Tibial nerve (tissue), 4 donors: ENCODE results near the gene DNAJC5. TPM values are rescaled to one million over a fixed set of nuclear protein-coding genes. Genes with fewer than 3 reads are reported as not detected.
A peak's percentile ranks its signal among the peaks of the same experiment; 100 is the strongest.

Source experiments
- DNase-seq, 2 donors: peaks; one replicate each; pipeline ENCODE4 v3.0.0-alpha.2; 2019; ENCODE audit warnings: low spot score in 2 of 2
- H3K27ac ChIP-seq, 4 donors: fragments of 200-600 bp; sonication (generic) in 3 of 4; one replicate each; pipeline ENCODE4 v1.5.1; 2017 to 2019; ENCODE audit warnings: mild to moderate bottlenecking in 1 of 4
- H3K27me3 ChIP-seq, 2 donors: fragments of 200-600 bp; sonication (generic) in 1 of 2; one replicate each; pipeline versions ENCODE4 v1.5.1 to v1.6.0; 2017 to 2019
- H3K36me3 ChIP-seq, 3 donors: fragments of 200-600 bp; sonication (generic); one replicate each; pipeline ENCODE4 v1.5.1; 2018 to 2019
- H3K4me1 ChIP-seq, 4 donors: fragments of 200-600 bp; sonication (generic) in 3 of 4; one replicate each; pipeline ENCODE4 v1.5.1; 2017 to 2019
- H3K4me3 ChIP-seq, 4 donors: fragments of 200-600 bp; sonication (generic) in 3 of 4; one replicate each; pipeline ENCODE4 v1.5.1; 2017 to 2019; ENCODE audit warnings: mild to moderate bottlenecking in 1 of 4, moderate library complexity in 1 of 4
- H3K9me3 ChIP-seq, 4 donors: fragments of 200-600 bp; sonication (generic) in 3 of 4; one replicate each; pipeline ENCODE4 v1.5.1; 2017 to 2019
- EP300 ChIP-seq, 2 donors: sonication (generic); formaldehyde crosslinking; IDR thresholded peaks; one replicate each; pipeline ENCODE4 v1.6.1; 2017; ENCODE audit warnings: antibody characterized with exemption in 2 of 2, mild to moderate bottlenecking in 1 of 2
- POLR2A ChIP-seq, 2 donors: fragments of 450-650 bp; IDR thresholded peaks; one replicate each; pipeline ENCODE4 v1.6.1; 2017; ENCODE audit warnings: antibody characterized with exemption in 2 of 2, mild to moderate bottlenecking in 2 of 2, moderate library complexity in 2 of 2
- WGBS, 2 donors: methylation state at CpG; one replicate each; pipeline ENCODE4 v1.1.5; 2018; 5-methylcytosine and 5-hydroxymethylcytosine counted together
- total RNA-seq, 4 donors: library from RNA; depleted of rRNA; stranded (reverse); fragments of >200 nt; gene quantifications; one replicate each; pipeline ENCODE4 v1.1.0, GENCODE V29; 2016
- TF ChIP-seq, protein P1 (sequence below), 5 experiments: fragments of 200-600 bp in 3 of 5; fragments of 450-650 bp in 2 of 5; sonication (generic) in 3 of 5; IDR thresholded peaks; one replicate each; pipeline ENCODE4 v1.5.1; 2016 to 2019; ENCODE audit warnings: antibody characterized with exemption in 5 of 5, mild to moderate bottlenecking in 3 of 5, moderate library complexity in 2 of 5

The DNAJC5 gene
- total RNA-seq, 4 donors from 2014 or later = 30.6 to 40.2 (median 32.1) TPM

- no peak for DNase-seq
- no peaks in the 10 kb centered on the region for H3K9me3 ChIP-seq
- H3K4me1 ChIP-seq = peaks cover 0 to 48% (median 32%) of the 10 kb centered on the region in 4 donors
- peak overlapping the region; percentile 26 to 88 (median 59) for H3K4me3 ChIP-seq
- peaks cover 0 to 20% of the 10 kb centered on the region in 2 donors for H3K27me3 ChIP-seq
- 0% methylated on average over 2 to 12 of the region's 47 CpGs for WGBS, 2 donors
- H3K27ac ChIP-seq = peak overlapping the region in 3 of 4 donors; percentile 55 to 82 (median 75)
- TF ChIP-seq, protein P1, sequence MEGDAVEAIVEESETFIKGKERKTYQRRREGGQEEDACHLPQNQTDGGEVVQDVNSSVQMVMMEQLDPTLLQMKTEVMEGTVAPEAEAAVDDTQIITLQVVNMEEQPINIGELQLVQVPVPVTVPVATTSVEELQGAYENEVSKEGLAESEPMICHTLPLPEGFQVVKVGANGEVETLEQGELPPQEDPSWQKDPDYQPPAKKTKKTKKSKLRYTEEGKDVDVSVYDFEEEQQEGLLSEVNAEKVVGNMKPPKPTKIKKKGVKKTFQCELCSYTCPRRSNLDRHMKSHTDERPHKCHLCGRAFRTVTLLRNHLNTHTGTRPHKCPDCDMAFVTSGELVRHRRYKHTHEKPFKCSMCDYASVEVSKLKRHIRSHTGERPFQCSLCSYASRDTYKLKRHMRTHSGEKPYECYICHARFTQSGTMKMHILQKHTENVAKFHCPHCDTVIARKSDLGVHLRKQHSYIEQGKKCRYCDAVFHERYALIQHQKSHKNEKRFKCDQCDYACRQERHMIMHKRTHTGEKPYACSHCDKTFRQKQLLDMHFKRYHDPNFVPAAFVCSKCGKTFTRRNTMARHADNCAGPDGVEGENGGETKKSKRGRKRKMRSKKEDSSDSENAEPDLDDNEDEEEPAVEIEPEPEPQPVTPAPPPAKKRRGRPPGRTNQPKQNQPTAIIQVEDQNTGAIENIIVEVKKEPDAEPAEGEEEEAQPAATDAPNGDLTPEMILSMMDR (IDR thresholded peaks at IDR 0.05) = no peak
- TF ChIP-seq POLR2A (IDR thresholded peaks at IDR 0.05) (no peak), EP300 (IDR thresholded peaks at IDR 0.05) (no peak)
- peaks cover 0 to 10% (median 0%) of the 10 kb centered on the region in 3 donors for H3K36me3 ChIP-seq
Observed at GRCh38 chr20:63979229-63979556, 84.3 kb downstream of the DNAJC5 start.

DNA sequence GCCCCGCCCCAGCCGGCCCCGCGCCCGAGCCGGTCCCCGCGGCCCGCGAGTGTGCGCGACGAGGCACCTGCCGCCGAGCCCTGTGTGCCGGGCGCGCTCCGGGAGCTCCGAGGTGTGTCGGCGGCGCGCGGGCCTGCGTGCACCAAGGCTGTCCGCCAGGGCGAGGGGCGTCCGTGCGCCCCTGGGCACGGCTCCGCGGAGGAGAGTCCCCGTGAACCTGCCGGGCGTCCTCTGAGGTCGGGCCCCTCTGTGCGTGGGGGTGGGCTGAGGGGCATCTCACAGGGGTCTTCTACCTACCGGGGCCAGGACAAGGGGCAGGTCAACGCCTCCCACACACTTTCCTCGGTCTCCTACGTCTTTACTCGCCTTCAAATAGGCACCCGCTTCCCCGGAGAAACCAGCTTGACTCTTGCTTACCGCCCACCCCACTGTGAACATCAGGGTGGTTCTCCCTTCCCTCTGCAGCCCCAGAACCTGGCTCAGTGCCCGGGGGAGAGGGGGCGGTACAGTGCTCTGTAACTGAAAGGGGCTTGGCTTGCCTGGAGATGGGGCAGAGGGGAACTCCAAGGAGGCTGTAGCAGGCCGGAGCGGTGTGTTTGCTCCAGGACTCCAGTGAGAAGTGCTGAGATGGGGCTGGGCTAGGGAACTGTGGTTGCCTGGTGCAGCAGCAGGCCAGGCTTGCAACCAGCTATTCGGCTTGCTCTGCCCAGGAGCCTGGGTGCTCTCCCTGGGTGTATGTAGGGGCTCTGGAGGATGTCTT, 84.8 kb downstream of the DNAJC5 start, which contains the start of gene SAMD10:
Gene SAMD10 (minus strand): TSS at position 86 of the 760 bp plus-strand sequence. CDS start 175 bp downstream, outside the sequence.
- H3K9me3 ChIP-seq = no peaks in the 10 kb centered on the region
- WGBS, 2 donors = 1 to 4% methylated on average over 11 to 15 of the region's 52 CpGs
- peaks cover 0 to 43% (median 31%) of the 10 kb centered on the region in 4 donors for H3K4me1 ChIP-seq

DNA sequence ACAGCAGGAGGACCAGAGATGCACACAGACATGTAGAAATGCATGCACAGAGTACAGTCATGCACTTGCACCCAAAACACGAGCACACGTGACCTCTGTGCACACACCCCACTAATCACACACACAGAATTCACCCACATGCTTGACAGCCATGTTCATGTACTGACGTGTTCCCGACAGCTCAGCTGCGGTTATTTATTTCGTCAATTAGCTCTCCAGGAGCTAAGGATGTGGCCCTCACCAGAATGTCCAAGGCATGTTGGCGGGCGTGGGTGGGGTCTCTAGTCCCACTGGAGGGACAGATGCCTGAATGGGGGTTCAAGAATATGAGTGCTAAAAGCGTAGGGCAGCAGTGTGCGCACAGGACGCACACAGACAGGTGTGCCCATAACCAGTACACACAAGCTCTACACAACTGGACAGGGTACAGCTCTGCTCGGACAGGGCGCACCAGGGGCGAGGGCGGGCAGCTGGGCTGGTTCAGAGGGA, 85.4 kb downstream of the DNAJC5 start:
- Histone ChIP-seq H3K27me3 (peaks cover 0 to 20% of the 10 kb centered on the region in 2 donors), H3K27ac (peak overlapping the region in 3 of 4 donors; percentile 86 to 92 (median 87)), H3K36me3 (peaks cover 4 to 22% (median 7%) of the 10 kb centered on the region in 3 donors), H3K4me3 (peak overlapping the region; percentile 35 to 99 (median 86)), H3K4me1 (peaks cover 0 to 43% (median 31%) of the 10 kb centered on the region in 4 donors), H3K9me3 (no peaks in the 10 kb centered on the region)
- TF ChIP-seq EP300 (IDR thresholded peaks at IDR 0.05) = no peak
- TF ChIP-seq POLR2A (IDR thresholded peaks at IDR 0.05) = no peak
- TF ChIP-seq, protein P1 (IDR thresholded peaks at IDR 0.05) = no peak
- DNase-seq = no peak
- 60 to 66% methylated on average over 11 to 15 of the region's 15 CpGs for WGBS, 2 donors

More for the DNA sequence above, 84.8 kb downstream of the DNAJC5 start, which contains the start of gene SAMD10:
- Histone ChIP-seq H3K4me3 (peak within 1 kb of the TSS; percentile 57 to 99 (median 86)), H3K27me3 (peaks cover 0 to 20% of the 10 kb centered on the region in 2 donors), H3K36me3 (peaks cover 0 to 16% (median under 1%) of the 10 kb centered on the region in 3 donors), H3K27ac (peak within 1 kb of the TSS in 3 of 4 donors; percentile 86 to 92 (median 87))
- DNase-seq = peak in 1 of 2 donors; percentile 12
- TF ChIP-seq POLR2A (IDR thresholded peaks at IDR 0.05) = no peak
- TF ChIP-seq, protein P1 (IDR thresholded peaks at IDR 0.05) = peak in 4 of 5 experiments; percentile 9 to 34 (median 22)
- TF ChIP-seq EP300 (IDR thresholded peaks at IDR 0.05) = no peak

GRCh38 chr20:63980806-63981728, 86.1 kb downstream of the DNAJC5 start, which contains the start of gene PRPF6:
PRPF6 (plus strand) TSS chr20:63981132; CDS start chr20:63981246, 114 bp downstream.
- Histone ChIP-seq H3K27ac (peak within 1 kb of the TSS; percentile 35 to 92 (median 86)), H3K9me3 (no peaks in the 10 kb centered on the region), H3K36me3 (peaks cover 6 to 29% (median 13%) of the 10 kb centered on the region in 3 donors), H3K27me3 (peaks cover 0 to 20% of the 10 kb centered on the region in 2 donors), H3K4me3 (peak within 1 kb of the TSS; percentile 63 to 99 (median 86)), H3K4me1 (peaks cover 0 to 43% (median 31%) of the 10 kb centered on the region in 4 donors)
- WGBS, 2 donors = 1% methylated on average over 32 to 50 of the region's 75 CpGs
- DNase-seq = peak; percentile 83 to 86
- TF ChIP-seq, protein P1 (IDR thresholded peaks at IDR 0.05) = peak; percentile 75 to 87 (median 84)
- TF ChIP-seq POLR2A (IDR thresholded peaks at IDR 0.05) (peak; percentile 24 to 62), EP300 (IDR thresholded peaks at IDR 0.05) (peak; percentile 84 to 93)
